ENCODE measurements around the gene FRMD1. TPM values are rescaled to one million over a fixed set of nuclear protein-coding genes. Genes with fewer than 3 reads are reported as not detected.

The FRMD1 gene
- total RNA-seq, 2 donors from 2014 or later, result not detected

DNA sequence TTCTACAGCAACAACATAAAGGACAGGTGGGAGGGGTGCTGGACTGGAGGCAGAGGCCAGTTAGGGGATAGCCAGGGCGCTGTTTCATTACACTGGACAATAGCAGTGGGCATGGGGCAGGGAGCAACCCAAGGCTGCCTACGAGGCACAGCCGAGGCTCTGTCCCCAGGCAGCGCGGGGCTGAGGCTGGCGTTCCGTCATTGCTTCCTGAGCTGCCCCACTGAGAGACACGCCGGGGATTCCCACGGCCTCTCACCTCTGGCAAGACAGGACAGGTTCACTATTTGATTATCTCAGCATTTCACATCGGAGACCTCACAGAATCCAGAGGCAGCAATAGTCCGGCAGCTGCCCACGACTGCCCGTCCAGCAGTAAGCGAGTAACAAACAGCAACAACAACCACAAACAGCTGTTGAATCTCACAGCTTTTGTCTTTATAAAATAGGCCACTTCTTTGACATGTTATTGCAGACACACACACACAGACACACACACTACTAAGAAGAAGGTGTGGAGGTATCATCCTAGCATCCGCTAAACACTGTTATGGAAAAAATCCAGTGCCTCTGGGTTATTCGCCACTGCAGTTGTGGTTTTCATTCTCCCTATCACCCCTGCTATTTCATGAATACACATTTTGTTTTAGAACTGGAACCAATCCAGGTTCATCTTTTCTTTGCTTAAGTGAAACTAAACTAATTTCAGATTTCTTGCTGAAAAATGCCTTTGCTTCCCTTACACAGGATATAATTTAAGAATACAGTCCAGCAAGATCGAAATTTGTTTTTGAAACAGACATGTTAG is 62.1 kb downstream of the FRMD1 start:
- no peaks in the 10 kb centered on the region for H3K4me1 Mint-ChIP-seq
- no peaks in the 10 kb centered on the region for H3K27me3 Mint-ChIP-seq (ENCODE audit: insufficient read depth)
- WGBS, 2 experiments (ENCODE audit: insufficient coverage in 1 of 2, insufficient read length in 1 of 2), result 74 to 84% methylated on average over 12 to 18 of the region's 18 CpGs
- no peak overlapping the region for H3K4me3 Mint-ChIP-seq
- H3K27me3 ChIP-seq (ENCODE audit: control insufficient read depth, insufficient read depth, low read length, poor library complexity, severe bottlenecking), result no peaks in the 10 kb centered on the region
- no peak overlapping the region for H3K9ac ChIP-seq (ENCODE audit: extremely low read depth, low read length, poor library complexity, severe bottlenecking)
- TF ChIP-seq, protein P1, sequence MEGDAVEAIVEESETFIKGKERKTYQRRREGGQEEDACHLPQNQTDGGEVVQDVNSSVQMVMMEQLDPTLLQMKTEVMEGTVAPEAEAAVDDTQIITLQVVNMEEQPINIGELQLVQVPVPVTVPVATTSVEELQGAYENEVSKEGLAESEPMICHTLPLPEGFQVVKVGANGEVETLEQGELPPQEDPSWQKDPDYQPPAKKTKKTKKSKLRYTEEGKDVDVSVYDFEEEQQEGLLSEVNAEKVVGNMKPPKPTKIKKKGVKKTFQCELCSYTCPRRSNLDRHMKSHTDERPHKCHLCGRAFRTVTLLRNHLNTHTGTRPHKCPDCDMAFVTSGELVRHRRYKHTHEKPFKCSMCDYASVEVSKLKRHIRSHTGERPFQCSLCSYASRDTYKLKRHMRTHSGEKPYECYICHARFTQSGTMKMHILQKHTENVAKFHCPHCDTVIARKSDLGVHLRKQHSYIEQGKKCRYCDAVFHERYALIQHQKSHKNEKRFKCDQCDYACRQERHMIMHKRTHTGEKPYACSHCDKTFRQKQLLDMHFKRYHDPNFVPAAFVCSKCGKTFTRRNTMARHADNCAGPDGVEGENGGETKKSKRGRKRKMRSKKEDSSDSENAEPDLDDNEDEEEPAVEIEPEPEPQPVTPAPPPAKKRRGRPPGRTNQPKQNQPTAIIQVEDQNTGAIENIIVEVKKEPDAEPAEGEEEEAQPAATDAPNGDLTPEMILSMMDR (conservative IDR thresholded peaks at IDR 0.05), result no peak
- peaks cover 7% of the 10 kb centered on the region for H3K9me3 Mint-ChIP-seq
- no peak overlapping the region for H3K4me3 ChIP-seq (ENCODE audit: low read length)
- H3K27ac Mint-ChIP-seq, result no peak overlapping the region
- H3K27ac ChIP-seq (ENCODE audit: low read depth, low read length), result no peak overlapping the region
- no peaks in the 10 kb centered on the region for H3K36me3 Mint-ChIP-seq (ENCODE audit: low read depth)
- DNase-seq, result no peak
- H3K36me3 ChIP-seq (ENCODE audit: control insufficient read depth, insufficient read depth, low read length), result no peaks in the 10 kb centered on the region
- H3K4me1 ChIP-seq (ENCODE audit: control insufficient read depth, insufficient read depth, low read length), result no peaks in the 10 kb centered on the region
- H3K9me3 ChIP-seq (ENCODE audit: control insufficient read depth, low read length), result peaks cover 11% of the 10 kb centered on the region

DNA sequence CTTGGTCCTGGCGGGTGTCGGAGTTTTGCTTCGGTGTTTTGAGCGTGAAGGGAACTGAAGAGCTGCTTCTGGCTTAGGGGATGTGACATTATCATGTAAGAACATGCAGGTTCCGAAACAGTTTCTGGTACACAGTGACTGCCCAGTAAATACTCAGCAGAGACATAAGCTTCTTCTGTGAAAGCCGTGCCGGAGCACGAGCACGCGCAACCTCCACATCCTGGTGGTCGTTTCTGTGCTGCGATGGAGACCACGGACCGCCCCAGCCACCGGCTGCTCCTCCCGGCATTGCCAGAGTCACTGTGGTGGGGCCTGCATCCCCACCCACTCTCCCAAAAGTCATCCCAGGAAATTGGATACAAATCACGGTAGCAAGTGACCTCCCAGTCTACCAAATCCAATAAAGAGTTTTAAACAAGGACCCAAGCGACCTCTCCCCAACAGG is 62.8 kb downstream of the FRMD1 start:
- peaks cover 12% of the 10 kb centered on the region for H3K9me3 Mint-ChIP-seq
- no peaks in the 10 kb centered on the region for H3K27me3 Mint-ChIP-seq (ENCODE audit: insufficient read depth)
- no peak for DNase-seq
- WGBS, 2 experiments (ENCODE audit: insufficient coverage in 1 of 2, insufficient read length in 1 of 2), result 93 to 94% methylated on average over 16 to 18 of the region's 18 CpGs
- Histone ChIP-seq H3K4me1 (ENCODE audit: control insufficient read depth, insufficient read depth, low read length) (no peaks in the 10 kb centered on the region), H3K27ac (ENCODE audit: low read depth, low read length) (no peak overlapping the region), H3K36me3 (ENCODE audit: control insufficient read depth, insufficient read depth, low read length) (no peaks in the 10 kb centered on the region), H3K9ac (ENCODE audit: extremely low read depth, low read length, poor library complexity, severe bottlenecking) (no peak overlapping the region), H3K4me3 (ENCODE audit: low read length) (no peak overlapping the region), H3K27me3 (ENCODE audit: control insufficient read depth, insufficient read depth, low read length, poor library complexity, severe bottlenecking) (no peaks in the 10 kb centered on the region), H3K9me3 (ENCODE audit: control insufficient read depth, low read length) (peaks cover 17% of the 10 kb centered on the region)
- TF ChIP-seq, protein P1 (conservative IDR thresholded peaks at IDR 0.05), result no peak
- no peak overlapping the region for H3K4me3 Mint-ChIP-seq
- no peaks in the 10 kb centered on the region for H3K4me1 Mint-ChIP-seq
- H3K36me3 Mint-ChIP-seq (ENCODE audit: low read depth), result no peaks in the 10 kb centered on the region
- no peak overlapping the region for H3K27ac Mint-ChIP-seq

DNA sequence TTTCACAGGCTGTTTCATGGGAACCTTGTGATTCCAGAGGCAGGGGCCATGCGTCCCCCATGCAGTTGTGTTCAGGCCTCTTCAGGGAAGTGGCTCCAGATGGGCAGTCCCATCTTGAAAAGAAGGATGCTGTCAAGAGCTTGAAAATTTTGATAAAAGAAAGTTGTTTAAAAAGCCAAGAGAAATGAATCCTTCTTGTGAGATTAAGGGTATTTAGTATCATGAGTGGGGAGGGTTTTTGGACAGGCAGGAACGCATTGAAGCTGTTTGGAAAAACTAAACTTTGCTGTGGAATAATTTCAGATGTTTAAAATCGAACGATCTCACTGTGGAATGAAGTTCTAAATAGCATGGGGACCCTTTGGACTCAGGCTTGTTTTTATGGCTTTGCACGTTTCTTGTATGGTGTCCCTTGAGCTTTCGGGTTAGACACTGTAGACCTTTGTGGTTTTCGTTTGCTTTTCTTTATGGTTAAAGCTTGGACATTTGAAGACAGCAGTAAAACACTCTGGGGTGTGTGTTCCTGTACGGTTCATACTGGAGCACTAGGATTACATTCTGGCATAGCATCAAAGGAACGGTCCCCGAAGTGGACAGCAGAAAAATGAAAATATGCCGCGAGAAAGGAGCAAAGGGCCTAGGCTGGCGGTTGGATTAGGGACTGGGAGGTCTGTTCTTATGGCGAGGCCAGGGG is 63.4 kb downstream of the FRMD1 start:
- H3K4me3 ChIP-seq (ENCODE audit: low read length), result no peak overlapping the region
- peaks cover 17% of the 10 kb centered on the region for H3K9me3 Mint-ChIP-seq
- DNase-seq, result no peak
- peaks cover 22% of the 10 kb centered on the region for H3K9me3 ChIP-seq (ENCODE audit: control insufficient read depth, low read length)
- 89 to 90% methylated on average over 12 to 14 of the region's 14 CpGs for WGBS, 2 experiments (ENCODE audit: insufficient coverage in 1 of 2, insufficient read length in 1 of 2)
- H3K36me3 Mint-ChIP-seq (ENCODE audit: low read depth), result no peaks in the 10 kb centered on the region
- no peak overlapping the region for H3K27ac Mint-ChIP-seq
- TF ChIP-seq, protein P1 (conservative IDR thresholded peaks at IDR 0.05), result no peak
- H3K27me3 Mint-ChIP-seq (ENCODE audit: insufficient read depth), result no peaks in the 10 kb centered on the region
- no peaks in the 10 kb centered on the region for H3K4me1 Mint-ChIP-seq
- no peak overlapping the region for H3K9ac ChIP-seq (ENCODE audit: extremely low read depth, low read length, poor library complexity, severe bottlenecking)
- no peaks in the 10 kb centered on the region for H3K4me1 ChIP-seq (ENCODE audit: control insufficient read depth, insufficient read depth, low read length)
- H3K27me3 ChIP-seq (ENCODE audit: control insufficient read depth, insufficient read depth, low read length, poor library complexity, severe bottlenecking), result no peaks in the 10 kb centered on the region
- H3K4me3 Mint-ChIP-seq, result no peak overlapping the region
- H3K27ac ChIP-seq (ENCODE audit: low read depth, low read length), result no peak overlapping the region
- no peaks in the 10 kb centered on the region for H3K36me3 ChIP-seq (ENCODE audit: control insufficient read depth, insufficient read depth, low read length)

All from endodermal cell (in vitro differentiated cells).